Uterus (tissue), 4 donors: ENCODE measurements around the gene CABP7. TPM values are rescaled to one million over a fixed set of nuclear protein-coding genes. Genes with fewer than 3 reads are reported as not detected.

Experiments
- DNase-seq, 2 donors: peaks; one replicate each; pipeline ENCODE4 v3.0.0-alpha.2; 2019 to 2020
- H3K27ac ChIP-seq, 2 donors: fragments of 200-600 bp; sonication (generic); 1 replicate in 1 of 2; 2 replicates in 1 of 2; pipeline ENCODE4 v1.5.1; 2016 to 2018
- H3K27me3 ChIP-seq, 2 donors: fragments of 200-600 bp; sonication (generic); one replicate each; pipeline ENCODE4 v1.5.1; 2018 to 2019; ENCODE audit warnings: control low read depth in 1 of 2
- H3K36me3 ChIP-seq, 2 donors: fragments of 200-600 bp; sonication (generic); one replicate each; pipeline ENCODE4 v1.5.1; 2019; ENCODE audit warnings: control low read depth in 1 of 2
- H3K4me1 ChIP-seq, 2 donors: fragments of 200-600 bp; sonication (generic); one replicate each; pipeline ENCODE4 v1.5.1; 2018 to 2019; ENCODE audit warnings: control low read depth in 1 of 2
- H3K4me3 ChIP-seq, 2 donors: fragments of 200-600 bp; sonication (generic); 1 replicate in 1 of 2; 2 replicates in 1 of 2; pipeline ENCODE4 v1.5.1; 2018 to 2019; ENCODE audit warnings: mild to moderate bottlenecking in 1 of 2
- H3K9me3 ChIP-seq, 2 donors: fragments of 200-600 bp; sonication (generic); one replicate each; pipeline ENCODE4 v1.5.1; 2019; ENCODE audit warnings: control low read depth in 1 of 2
- POLR2A ChIP-seq, 2 donors: fragments of 450-650 bp; IDR thresholded peaks; one replicate each; pipeline ENCODE4 v1.6.1; 2016; ENCODE audit warnings: antibody characterized with exemption in 2 of 2, mild to moderate bottlenecking in 1 of 2, moderate library complexity in 1 of 2
- intact Hi-C: fragments of 100-400 bp; cut with DNase I; formaldehyde crosslinking; loops from one replicate; pipeline ENCODE4 v1.15.1; 2023; ENCODE audit warnings: low total_unique reads
- small RNA-seq: library from RNA; depleted of rRNA; stranded (forward); fragments of <200 nt; gene quantifications from one replicate; pipeline ENCODE3, GENCODE V24; 2016
- total RNA-seq, 4 donors: library from RNA; depleted of rRNA in 3 of 4; stranded (reverse); fragments of >200 nt in 3 of 4; gene quantifications; one replicate each; pipeline versions ENCODE4 v1.1.0 to v1.2.4, GENCODE V29; 2014 to 2023
- TF ChIP-seq, protein P1 (sequence below), 4 experiments: fragments of 200-600 bp in 2 of 4; fragments of 450-650 bp in 2 of 4; sonication (generic) in 2 of 4; IDR thresholded peaks; one replicate each; pipeline ENCODE4 v1.5.1; 2016 to 2019; ENCODE audit warnings: antibody characterized with exemption in 4 of 4, mild to moderate bottlenecking in 2 of 4, moderate library complexity in 1 of 4
- donor health status: DM: yes; HTN: yes; CAD: no.

Gene CABP7
- total RNA-seq, 4 donors from 2014 or later = 0.14 TPM; not detected in 3

DNA sequence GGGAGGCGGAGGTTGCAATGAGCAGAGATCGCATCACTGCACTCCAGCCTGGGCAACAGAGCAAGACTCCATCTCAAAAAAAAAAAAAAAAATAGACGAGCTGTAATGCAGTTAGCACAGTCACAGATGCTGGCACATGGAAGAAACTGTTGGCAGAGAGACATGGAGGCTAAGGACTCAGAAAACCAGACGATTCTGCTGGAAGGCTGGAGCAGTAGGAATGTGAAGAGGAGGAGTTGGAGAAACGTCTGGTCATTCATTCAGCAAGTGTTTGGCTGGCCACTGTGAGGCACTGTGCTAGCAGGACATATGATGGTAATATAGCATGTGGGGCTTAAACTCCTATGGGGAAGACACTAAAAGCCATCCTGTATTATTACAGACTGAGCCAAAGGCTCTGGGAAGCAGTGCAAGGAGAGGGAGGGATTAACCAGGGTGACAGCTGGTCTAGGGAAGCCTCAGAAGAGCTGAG, 52.4 kb downstream of the CABP7 start:
- no peaks in the 10 kb centered on the region for H3K9me3 ChIP-seq
- no peaks in the 10 kb centered on the region for H3K27me3 ChIP-seq
- intact Hi-C loops = no loop called here
- TF ChIP-seq POLR2A (IDR thresholded peaks at IDR 0.05) = no peak
- TF ChIP-seq, protein P1, sequence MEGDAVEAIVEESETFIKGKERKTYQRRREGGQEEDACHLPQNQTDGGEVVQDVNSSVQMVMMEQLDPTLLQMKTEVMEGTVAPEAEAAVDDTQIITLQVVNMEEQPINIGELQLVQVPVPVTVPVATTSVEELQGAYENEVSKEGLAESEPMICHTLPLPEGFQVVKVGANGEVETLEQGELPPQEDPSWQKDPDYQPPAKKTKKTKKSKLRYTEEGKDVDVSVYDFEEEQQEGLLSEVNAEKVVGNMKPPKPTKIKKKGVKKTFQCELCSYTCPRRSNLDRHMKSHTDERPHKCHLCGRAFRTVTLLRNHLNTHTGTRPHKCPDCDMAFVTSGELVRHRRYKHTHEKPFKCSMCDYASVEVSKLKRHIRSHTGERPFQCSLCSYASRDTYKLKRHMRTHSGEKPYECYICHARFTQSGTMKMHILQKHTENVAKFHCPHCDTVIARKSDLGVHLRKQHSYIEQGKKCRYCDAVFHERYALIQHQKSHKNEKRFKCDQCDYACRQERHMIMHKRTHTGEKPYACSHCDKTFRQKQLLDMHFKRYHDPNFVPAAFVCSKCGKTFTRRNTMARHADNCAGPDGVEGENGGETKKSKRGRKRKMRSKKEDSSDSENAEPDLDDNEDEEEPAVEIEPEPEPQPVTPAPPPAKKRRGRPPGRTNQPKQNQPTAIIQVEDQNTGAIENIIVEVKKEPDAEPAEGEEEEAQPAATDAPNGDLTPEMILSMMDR (IDR thresholded peaks at IDR 0.05) = no peak
- H3K36me3 ChIP-seq = no peaks in the 10 kb centered on the region
- H3K27ac ChIP-seq = no peak overlapping the region
- H3K4me1 ChIP-seq = peaks cover 7 to 11% of the 10 kb centered on the region in 2 donors
- no peak for DNase-seq
- no peak overlapping the region for H3K4me3 ChIP-seq

DNA sequence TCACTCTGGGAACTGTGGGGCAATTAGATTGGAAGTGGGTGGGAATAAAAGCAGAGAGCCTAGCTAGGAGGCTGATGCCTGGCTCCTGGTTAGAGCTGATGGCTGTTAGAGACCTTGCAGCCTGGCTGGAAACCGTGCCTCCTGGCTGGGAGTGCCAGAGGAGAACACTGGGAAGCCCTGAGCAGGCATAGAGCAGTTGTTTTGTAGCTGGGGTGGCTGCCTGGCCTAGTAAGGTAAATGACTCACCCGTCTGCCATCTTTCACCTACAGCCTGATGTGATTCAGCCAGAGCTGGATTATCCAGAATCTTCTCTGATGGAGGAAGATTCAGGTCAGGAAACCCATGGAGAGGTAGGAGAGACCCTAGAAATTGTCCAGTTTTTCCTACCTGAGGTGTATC, 53.4 kb downstream of the CABP7 start:
- intact Hi-C loops = no loop called here
- H3K4me3 ChIP-seq = no peak overlapping the region
- TF ChIP-seq, protein P1 (IDR thresholded peaks at IDR 0.05) = no peak
- TF ChIP-seq POLR2A (IDR thresholded peaks at IDR 0.05) = no peak
- no peak for DNase-seq
- H3K27ac ChIP-seq = no peak overlapping the region
- H3K4me1 ChIP-seq = peaks cover 6% of the 10 kb centered on the region in 2 donors
- no peaks in the 10 kb centered on the region for H3K36me3 ChIP-seq
- H3K27me3 ChIP-seq = no peaks in the 10 kb centered on the region
- H3K9me3 ChIP-seq = no peaks in the 10 kb centered on the region

DNA sequence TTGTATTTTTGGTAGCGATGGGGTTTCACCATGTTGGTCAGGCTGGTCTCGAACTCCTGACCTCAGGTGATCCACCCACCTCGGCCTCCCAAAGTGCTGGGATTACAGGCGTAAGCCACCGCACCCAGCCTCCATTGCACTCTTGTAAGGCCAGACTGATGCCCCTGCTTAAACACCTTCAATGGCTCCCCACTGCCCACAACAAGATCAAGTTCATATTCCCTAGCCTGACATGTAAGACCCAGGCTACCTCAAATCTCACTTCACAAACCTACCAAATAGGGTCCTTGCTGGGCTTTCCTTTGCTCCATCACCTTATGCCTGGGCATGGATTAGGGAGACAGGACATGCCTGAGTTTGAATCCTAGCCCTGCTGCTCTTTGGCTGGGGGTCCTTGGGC, 60.4 kb downstream of the CABP7 start:
- Histone ChIP-seq H3K4me3 (no peak overlapping the region), H3K4me1 (peaks cover 0 to 3% of the 10 kb centered on the region in 2 donors), H3K27me3 (no peaks in the 10 kb centered on the region), H3K27ac (peak overlapping the region in 1 of 2 donors; percentile 49), H3K9me3 (no peaks in the 10 kb centered on the region), H3K36me3 (no peaks in the 10 kb centered on the region)
- intact Hi-C loops = no loop called here
- TF ChIP-seq, protein P1 (IDR thresholded peaks at IDR 0.05) = no peak
- TF ChIP-seq POLR2A (IDR thresholded peaks at IDR 0.05) = no peak
- DNase-seq = no peak

DNA sequence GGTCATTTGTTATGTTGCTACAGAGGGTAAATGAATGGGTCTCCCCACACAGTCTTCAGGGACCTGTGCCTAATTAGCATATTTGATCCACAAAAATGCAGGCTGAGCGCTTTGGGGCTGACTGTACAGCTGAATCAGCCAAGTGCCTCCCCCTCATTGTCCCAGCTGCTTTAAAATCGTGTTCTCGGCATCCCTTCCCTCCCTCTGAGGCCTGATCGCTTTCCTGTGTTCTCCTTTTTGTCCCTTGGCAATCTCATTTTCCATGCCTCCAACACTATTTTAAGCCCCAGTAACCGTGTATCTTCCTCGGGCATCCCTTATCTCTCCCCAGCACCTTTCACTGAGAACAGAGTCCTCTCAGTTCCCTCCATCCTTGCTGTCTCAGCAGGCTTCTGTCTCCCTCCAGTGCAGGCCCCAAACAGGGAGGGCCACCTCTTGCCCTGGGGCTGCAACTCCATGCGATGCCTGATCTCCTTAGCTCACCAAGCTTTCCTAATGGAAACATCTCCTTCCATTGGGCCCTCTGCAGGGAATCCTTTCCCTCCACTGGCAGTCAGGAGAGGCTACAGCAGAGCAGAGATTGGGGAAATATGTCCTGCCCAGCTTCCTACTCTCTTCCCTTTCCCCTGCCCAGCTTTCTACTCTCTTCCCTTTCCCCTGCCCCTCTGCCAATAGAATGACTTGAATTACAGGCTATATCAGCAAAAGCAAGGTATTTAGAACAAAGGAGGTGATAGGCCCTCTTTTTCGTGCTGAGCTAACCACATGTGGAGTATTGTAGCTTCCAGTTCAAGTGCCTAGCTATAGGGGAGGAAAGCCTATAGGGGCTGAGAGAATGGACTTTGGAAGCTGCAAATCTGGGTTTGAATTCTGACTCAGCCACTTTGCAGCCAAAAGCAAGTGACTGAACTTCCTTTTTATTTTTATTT, 61.2 kb downstream of the CABP7 start:
- H3K4me1 ChIP-seq = peaks cover 0 to 3% of the 10 kb centered on the region in 2 donors
- peak overlapping the region; percentile 49 to 52 for H3K27ac ChIP-seq
- peak in 1 of 2 donors; percentile 37 for DNase-seq
- H3K27me3 ChIP-seq = no peaks in the 10 kb centered on the region
- TF ChIP-seq, protein P1 (IDR thresholded peaks at IDR 0.05) = no peak
- no peak for TF ChIP-seq POLR2A (IDR thresholded peaks at IDR 0.05)
- H3K36me3 ChIP-seq = no peaks in the 10 kb centered on the region
- H3K9me3 ChIP-seq = no peaks in the 10 kb centered on the region
- no peak overlapping the region for H3K4me3 ChIP-seq
- intact Hi-C loops = no loop called here

Small RNA genes within 50 kb of the gene (small RNA-seq; reads per million reads assigned to genes)
- gene AC004882.2 (not detected), gene RF00019 (not detected)

Other genes with a start within 250 kb of the CABP7 start
- gene NEFH, start 239.8 kb upstream of the CABP7 start, total RNA-seq = 1 to 10 TPM in 1 of 4 donors, under 1 TPM in 1, not detected in 2; 0.46 to 1.9 TPM
- gene THOC5, start 166.2 kb upstream of the CABP7 start, total RNA-seq = 10 to 100 TPM in 3 of 4 donors, 1 to 10 TPM in 1; 8.5 to 59.1 (median 48.7) TPM
- gene NIPSNAP1, start 138.9 kb upstream of the CABP7 start, total RNA-seq = 10 to 100 TPM in 2 of 4 donors, 1 to 10 TPM in 2; 1.2 to 36.2 (median 15.5) TPM
- gene NF2, start 116.4 kb upstream of the CABP7 start, total RNA-seq = 10 to 100 TPM; 17.7 to 52.9 (median 33.8) TPM
- gene ZMAT5, start 47.0 kb downstream of the CABP7 start, total RNA-seq = 10 to 100 TPM; 12.0 to 47.4 (median 23.4) TPM
- gene UQCR10, start 47.4 kb downstream of the CABP7 start, total RNA-seq = 10 to 100 TPM in 3 of 4 donors, 1 to 10 TPM in 1; 6.2 to 49.7 (median 41.7) TPM
- gene ASCC2, start 118.3 kb downstream of the CABP7 start, total RNA-seq = 10 to 100 TPM; 14.9 to 47.1 (median 24.3) TPM
- 10 to 100 TPM; 17.2 to 77.8 (median 62.5) TPM for gene MTMR3, start 163.2 kb downstream of the CABP7 start, total RNA-seq